Right forelimb (tissue), 1 donor: ENCODE results near the gene ZC2HC1B.

ENCODE experiments used
- DNase-seq: peaks from one replicate; pipeline ENCODE4 v3.0.0-alpha.2; 2018

Gene ZC2HC1B

GRCh38 chr6:143963158-143963919, 99.1 kb downstream of the ZC2HC1B start:
- DNase-seq: no peak

DNA sequence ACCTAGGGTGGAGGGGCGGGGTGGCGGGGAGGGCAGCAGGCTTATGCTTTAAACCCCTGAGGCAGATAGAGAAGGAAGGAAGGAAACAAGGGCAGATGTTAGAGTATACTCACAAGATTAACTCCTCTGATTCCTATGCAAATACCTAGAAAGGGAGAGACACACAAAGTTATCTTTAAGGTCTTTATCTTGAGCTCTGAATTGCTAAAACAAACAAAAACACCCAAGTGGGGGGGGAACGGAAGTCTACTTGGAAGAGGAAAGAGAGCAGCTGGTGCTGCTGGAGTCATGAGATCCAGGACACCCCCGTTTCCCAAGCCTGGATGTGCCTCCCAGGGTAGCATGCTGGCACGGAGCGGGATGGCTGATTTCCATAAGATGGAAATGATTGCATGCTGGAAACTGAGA, 100.4 kb downstream of the ZC2HC1B start:
- no peak for DNase-seq

DNA sequence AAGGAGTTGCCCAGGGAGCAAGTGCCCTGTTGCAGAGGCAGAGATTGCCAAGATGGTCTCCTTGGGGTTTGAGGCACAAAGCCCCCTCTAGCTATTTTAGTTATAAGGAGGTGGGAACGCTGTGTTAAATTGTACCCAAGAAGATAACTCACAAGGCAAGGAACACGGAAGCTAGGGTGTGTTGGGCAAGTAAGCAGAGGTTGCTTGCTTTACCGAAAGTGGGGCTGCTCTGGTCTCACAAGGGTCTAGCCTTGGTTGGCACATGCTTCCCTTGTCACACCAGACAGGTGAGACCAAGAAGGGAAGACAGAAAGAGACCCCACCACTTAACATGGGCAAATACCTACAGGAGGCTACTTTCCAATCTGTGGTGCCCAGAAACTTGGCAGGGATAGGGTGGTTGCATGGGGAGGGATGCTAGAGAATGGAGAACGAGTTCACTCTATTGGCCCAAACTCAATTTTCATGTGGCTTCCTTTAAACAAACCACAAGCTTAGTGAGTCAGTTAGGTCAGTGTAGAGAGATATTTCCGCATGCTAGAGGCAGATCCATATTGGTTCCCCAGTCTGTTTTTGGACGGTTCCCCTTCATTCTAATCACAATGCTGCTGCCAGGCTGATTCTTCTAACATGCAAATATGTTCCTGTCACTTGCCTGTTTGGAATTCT, 101.4 kb downstream of the ZC2HC1B start:
- DNase-seq: no peak

DNA sequence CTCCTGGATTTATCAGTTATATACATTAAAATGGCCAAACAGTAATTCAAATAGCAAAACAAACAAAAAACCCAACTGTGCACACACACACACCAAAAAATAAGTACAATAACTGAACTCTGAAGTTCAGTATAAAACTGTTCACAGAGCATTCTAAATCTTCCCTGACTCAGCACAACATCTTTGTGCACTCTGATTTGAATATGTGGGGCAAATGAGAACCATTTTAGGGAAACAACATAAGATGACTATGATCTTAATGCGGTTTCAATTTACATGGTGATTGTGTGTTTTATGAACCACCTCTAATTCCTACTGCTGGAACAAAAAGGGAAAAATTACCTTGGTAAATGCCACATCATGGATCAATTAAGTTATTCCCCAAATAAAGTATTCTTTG, 102.0 kb downstream of the ZC2HC1B start:
- DNase-seq: no peak

DNA sequence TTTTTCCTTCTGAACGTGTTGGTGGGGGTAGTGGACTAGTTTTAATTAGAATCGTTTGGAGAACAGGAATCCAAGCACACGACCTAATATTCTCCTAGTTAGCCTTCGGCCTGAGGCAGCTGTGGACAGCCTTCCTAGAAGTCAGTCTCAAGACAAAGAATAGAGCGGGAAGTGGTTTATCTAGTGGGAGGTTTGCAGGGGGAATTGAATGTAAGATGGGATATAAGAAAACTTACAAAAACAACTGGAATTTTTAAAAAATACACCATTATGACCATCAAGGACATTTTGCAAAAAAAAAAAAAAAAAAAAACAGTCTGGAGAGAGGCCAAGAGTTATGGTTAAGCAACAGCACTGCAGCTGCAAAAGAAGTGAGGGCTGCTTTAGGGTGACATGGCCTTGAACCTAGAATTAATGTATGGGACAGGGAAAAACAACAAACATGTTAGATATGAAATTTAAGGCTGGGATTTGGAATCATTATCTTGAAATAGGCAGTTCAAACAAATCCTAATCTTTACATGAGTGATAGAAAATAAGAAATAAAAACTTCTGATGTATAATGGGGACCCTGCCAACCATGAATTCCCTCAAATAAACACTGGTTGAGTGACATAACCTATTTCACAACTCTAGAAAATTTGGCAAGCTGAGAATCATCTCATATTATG, 103.6 kb downstream of the ZC2HC1B start:
- no peak for DNase-seq

DNA sequence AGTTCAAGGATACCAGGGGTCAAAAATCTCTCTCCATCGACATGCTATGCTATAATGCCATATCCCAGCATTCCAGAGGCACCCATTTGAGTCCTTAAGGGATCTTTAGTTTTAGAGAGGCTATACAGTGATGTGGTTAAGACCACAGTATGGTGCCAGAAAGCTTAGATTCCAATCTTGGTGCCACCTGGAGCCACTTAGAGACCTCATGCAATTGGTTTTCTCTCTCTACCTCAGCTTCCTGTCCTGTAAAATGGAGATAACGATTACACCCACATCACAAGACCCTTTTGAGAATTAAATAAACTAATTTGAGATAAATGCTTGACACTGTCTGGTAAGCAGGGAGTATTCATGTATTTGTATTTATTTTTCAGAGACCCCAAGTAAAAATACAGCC, 104.8 kb downstream of the ZC2HC1B start:
- DNase-seq: no peak

DNA sequence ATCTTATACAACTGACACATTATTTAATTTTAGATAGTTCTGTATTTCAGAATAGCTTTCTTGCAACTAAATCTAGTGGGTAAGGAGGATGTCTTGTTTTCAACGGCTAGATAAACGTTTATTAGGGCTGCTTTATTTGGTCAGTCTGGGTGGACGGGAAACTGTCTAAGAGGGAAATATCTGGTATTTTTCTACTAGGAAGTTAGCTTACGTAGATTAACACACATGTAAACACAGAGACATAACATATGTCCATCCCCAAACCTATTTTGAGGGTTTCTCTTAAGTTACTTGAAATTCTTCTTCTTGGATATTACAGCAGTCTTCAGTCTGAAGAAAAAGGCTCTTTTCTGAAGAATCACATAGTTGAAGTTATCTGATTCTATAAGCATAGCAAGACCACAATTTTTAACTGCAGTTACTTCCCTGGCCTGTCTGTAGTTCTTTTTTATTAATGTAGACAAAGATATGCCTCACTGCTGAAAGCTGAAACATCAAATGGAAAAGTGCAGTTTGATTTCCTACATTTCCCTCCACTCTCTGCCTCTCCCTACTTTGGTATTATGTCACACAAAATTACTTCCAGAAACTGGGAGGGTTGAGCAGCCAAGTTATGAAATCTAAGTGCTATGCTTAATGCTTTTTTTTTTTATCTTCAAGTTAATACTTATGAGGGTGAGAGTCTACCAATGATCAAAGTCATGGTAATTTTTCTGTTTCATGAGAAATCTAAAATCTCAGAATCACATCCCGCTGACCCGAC, 106.4 kb downstream of the ZC2HC1B start:
- DNase-seq: no peak

- no peak for DNase-seq
Measured at GRCh38 chr6:143971482-143972205, 107.4 kb downstream of the ZC2HC1B start.

- no peak for DNase-seq
Measured at GRCh38 chr6:143973097-143973966, 109.1 kb downstream of the ZC2HC1B start.

- no peak for DNase-seq
Measured at GRCh38 chr6:143974089-143974488, 109.8 kb downstream of the ZC2HC1B start.

DNA sequence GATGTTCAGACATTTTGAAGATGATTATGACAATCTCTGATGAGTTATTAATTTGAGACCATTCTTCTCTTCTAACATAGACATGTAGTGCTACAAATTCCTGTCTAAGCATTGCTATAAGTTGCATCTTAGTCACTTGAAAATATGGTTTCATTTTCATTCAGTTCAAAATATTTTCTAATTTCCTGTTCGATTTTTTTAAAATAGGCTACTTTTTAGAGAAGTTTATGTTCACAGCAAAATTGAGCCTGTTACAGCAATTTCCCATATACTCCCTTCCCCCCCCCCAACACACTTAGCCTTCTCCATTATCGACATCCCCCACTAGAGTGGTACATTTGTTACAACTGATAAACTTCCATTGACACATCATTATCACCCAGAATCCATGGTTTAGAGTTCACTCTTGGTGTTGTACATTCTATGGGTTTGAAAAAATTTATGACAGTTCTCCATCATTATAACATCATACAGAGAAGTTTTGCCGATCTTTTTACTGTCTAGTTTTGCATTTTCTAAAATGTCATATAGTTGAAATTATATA, 112.6 kb downstream of the ZC2HC1B start:
- no peak for DNase-seq

DNA sequence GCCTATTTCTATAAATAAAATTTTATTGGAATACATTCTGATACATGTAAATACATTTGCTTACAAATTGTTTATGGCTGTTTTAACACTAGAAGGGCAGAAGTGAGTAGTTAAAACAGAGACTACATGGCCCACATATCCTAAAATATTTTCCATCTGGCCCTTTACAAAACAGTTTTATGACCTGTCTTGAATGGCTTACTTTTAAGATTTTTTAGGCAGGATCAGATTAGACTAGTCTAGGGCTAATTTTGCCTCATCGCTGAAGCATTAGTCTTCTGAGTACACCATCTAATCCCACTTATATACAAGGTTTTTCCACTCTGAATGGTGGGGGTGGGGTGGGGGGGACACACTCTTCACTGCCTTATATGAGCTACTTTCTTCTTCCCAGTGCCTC, 116.6 kb downstream of the ZC2HC1B start:
- no peak for DNase-seq

DNA sequence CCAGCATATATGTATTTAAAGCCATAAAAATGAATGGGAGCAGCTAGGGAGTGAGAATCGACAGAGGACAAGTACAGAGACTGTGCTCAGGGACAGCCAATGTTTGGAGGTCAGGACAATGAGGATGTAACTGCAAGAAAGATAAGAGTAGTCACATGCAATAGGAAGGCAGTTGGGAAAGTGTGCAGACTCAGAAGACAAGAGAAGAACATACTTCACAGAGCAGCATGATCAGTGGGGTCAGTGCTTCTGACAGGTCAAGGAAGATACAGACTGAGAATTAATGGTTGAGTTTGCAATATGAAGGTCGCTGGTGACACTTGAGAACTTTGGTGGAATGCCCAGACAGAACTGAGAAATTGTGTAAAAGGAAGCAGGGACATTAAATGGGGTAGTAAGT, 118.7 kb downstream of the ZC2HC1B start:
- no peak for DNase-seq

DNA sequence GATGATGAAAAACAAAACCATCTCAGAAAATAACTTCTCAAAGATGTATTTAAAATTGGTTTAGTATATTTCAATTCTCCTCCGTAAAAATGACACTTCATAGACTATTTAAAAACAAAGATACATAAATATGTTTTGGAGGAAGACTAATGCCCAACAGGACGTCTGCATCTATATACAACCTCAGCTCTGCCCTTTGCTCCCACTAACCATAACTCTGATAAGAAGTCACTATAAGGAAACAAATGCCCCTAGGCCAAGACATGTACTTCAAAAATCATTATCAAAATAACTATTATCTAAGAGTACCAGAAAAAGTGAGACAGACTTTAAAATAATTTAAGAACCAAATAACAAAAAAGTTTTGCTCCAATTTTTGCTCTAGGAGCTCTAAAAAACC, 120.4 kb downstream of the ZC2HC1B start:
- no peak for DNase-seq

DNA sequence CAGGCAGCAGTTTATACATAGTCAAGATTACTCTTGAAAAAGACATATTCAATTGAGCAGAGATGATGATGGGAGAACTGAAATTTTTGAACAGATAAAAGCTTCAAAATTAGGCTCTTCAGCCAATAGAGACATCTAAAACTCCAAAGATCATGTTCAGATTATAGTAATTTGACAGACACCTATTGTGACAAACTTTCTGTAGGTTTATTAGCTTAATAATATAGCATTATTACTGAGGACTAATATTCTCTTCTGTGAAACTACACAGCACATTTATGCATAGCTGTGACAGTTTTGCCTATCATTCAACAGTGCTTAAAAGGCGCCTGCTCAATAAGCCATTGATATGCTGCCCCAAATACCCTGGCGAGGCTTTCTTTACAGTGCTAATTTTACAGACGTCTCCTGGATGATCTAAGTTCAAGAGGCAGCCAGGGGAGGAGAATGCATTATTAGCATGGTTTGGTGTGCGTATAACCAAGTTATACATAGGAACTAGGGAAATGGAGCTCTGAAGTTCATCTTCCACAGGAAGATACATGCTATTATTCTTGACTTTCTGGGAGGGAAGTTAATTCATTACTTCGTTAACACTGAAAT, 122.3 kb downstream of the ZC2HC1B start:
- DNase-seq: no peak
